Astrocyte (in vitro differentiated cells and primary cell): ENCODE measurements around the gene KRT31. TPM values are rescaled to one million over a fixed set of nuclear protein-coding genes. Genes with fewer than 3 reads are reported as not detected.

Experiments
- DNase-seq: peaks from one replicate; pipeline ENCODE4 v3.0.0-alpha.2; 2010; ENCODE audit warnings: low read depth
- FAIRE-seq: peaks from 2 replicates; lab custom pipeline; 2011; peaks lifted over from hg19 to GRCh38; lab: Jason Lieb, UNC
- H2AFZ ChIP-seq: 2 replicates; pipeline ENCODE4 v1.6.0; 2012; ENCODE audit warnings: low read depth, low read length, inconsistent platforms
- H3K27ac ChIP-seq: 2 replicates; pipeline ENCODE4 v1.5.1; 2011; ENCODE audit warnings: low read depth, low read length, inconsistent platforms
- H3K27me3 ChIP-seq: 2 replicates; pipeline ENCODE4 v1.6.0; 2011; ENCODE audit warnings: low read length, inconsistent platforms; ENCODE audit not compliant: insufficient read depth
- H3K36me3 ChIP-seq: 2 replicates; pipeline ENCODE4 v1.5.1; 2011; ENCODE audit warnings: low read length, inconsistent platforms; ENCODE audit not compliant: insufficient read depth
- H3K4me1 ChIP-seq: 2 replicates; pipeline ENCODE4 v1.5.1; 2011; ENCODE audit warnings: low read length, inconsistent platforms; ENCODE audit not compliant: insufficient read depth
- H3K4me2 ChIP-seq: 2 replicates; pipeline ENCODE4 v1.6.0; 2012; ENCODE audit warnings: low read length, inconsistent platforms
- H3K4me3 ChIP-seq: 2 replicates; pipeline ENCODE4 v1.5.1; 2011; ENCODE audit warnings: low read depth, mild to moderate bottlenecking, low read length, inconsistent platforms; ENCODE audit not compliant: insufficient read depth
- H3K79me2 ChIP-seq: 2 replicates; pipeline ENCODE4 v1.6.0; 2012; ENCODE audit warnings: mild to moderate bottlenecking, low read length, inconsistent platforms; ENCODE audit not compliant: insufficient read depth
- H3K9ac ChIP-seq: 2 replicates; pipeline ENCODE4 v1.6.0; 2012; ENCODE audit warnings: mild to moderate bottlenecking, low read length, inconsistent platforms
- H3K9me3 ChIP-seq: 2 replicates; pipeline ENCODE4 v1.5.1; 2012; ENCODE audit warnings: low read depth, mild to moderate bottlenecking, low read length, inconsistent platforms; ENCODE audit not compliant: insufficient read depth
- H4K20me1 ChIP-seq: 2 replicates; pipeline ENCODE4 v1.6.0; 2012; ENCODE audit warnings: low read length, inconsistent platforms; ENCODE audit not compliant: insufficient read depth
- H3K27ac Mint-ChIP-seq: one replicate; pipeline ENCODE4 v1.8.0; 2021; ENCODE audit warnings: mild to moderate bottlenecking, mixed read lengths; ENCODE audit not compliant: unreplicated experiment
- H3K27me3 Mint-ChIP-seq: one replicate; pipeline ENCODE4 v1.8.0; 2021; ENCODE audit warnings: low read depth, mixed read lengths; ENCODE audit not compliant: unreplicated experiment
- H3K36me3 Mint-ChIP-seq: one replicate; pipeline ENCODE4 v1.8.0; 2021; ENCODE audit warnings: low read depth, mixed read lengths; ENCODE audit not compliant: unreplicated experiment
- H3K4me1 Mint-ChIP-seq: one replicate; pipeline ENCODE4 v1.8.0; 2021; ENCODE audit warnings: low read depth, mixed read lengths; ENCODE audit not compliant: unreplicated experiment
- H3K4me3 Mint-ChIP-seq: one replicate; pipeline ENCODE4 v1.8.0; 2021; ENCODE audit warnings: mild to moderate bottlenecking, moderate library complexity, mixed read lengths; ENCODE audit not compliant: unreplicated experiment
- H3K9me3 Mint-ChIP-seq: one replicate; pipeline ENCODE4 v1.8.0; 2021; ENCODE audit warnings: mild to moderate bottlenecking, mixed read lengths; ENCODE audit not compliant: unreplicated experiment
- CTCF ChIP-seq: IDR thresholded peaks from 2 replicates; pipeline ENCODE4 v1.5.1; 2011; ENCODE audit warnings: low read depth, mild to moderate bottlenecking, inconsistent platforms, low read length, moderate library complexity; ENCODE audit not compliant: insufficient read depth
- EZH2 ChIP-seq: IDR thresholded peaks from 2 replicates; pipeline ENCODE4 v1.6.1; 2012; ENCODE audit warnings: mild to moderate bottlenecking, low read length, inconsistent platforms; ENCODE audit not compliant: insufficient read depth
- total RNA-seq: library from RNA; stranded (reverse); gene quantifications from 2 replicates; pipeline ENCODE4 v1.2.1, GENCODE V29; 2021

KRT31 gene
- total RNA-seq, 1 donor from 2014 or later: not detected

- Histone ChIP-seq H4K20me1 (no peaks in the 10 kb centered on the region), H3K36me3 (no peaks in the 10 kb centered on the region), H3K9ac (no peak overlapping the region), H3K4me2 (no peak overlapping the region), H3K27ac (no peak overlapping the region), H2AFZ (no peak overlapping the region), H3K4me3 (no peak overlapping the region), H3K79me2 (no peaks in the 10 kb centered on the region), H3K4me1 (peaks cover 10% of the 10 kb centered on the region), H3K9me3 (no peaks in the 10 kb centered on the region), H3K27me3 (no peaks in the 10 kb centered on the region)
- Mint-ChIP-seq H3K4me1 (peaks cover 17% of the 10 kb centered on the region), H3K4me3 (no peak overlapping the region), H3K9me3 (peaks cover 6% of the 10 kb centered on the region), H3K27me3 (peaks cover 8% of the 10 kb centered on the region), H3K27ac (no peak overlapping the region), H3K36me3 (no peaks in the 10 kb centered on the region)
- DNase-seq: no peak
- no peak for FAIRE-seq
- no peak for TF ChIP-seq EZH2
- no peak for TF ChIP-seq CTCF
Measured at GRCh38 chr17:41394254-41394996, 3.0 kb downstream of the KRT31 start.

- H3K79me2 ChIP-seq: no peaks in the 10 kb centered on the region
- H3K9me3 Mint-ChIP-seq: peaks cover 6% of the 10 kb centered on the region
- peaks cover 17% of the 10 kb centered on the region for H3K4me1 Mint-ChIP-seq
- no peak overlapping the region for H3K4me3 Mint-ChIP-seq
- no peak overlapping the region for H3K4me2 ChIP-seq
- no peak overlapping the region for H3K27ac ChIP-seq
- H3K9ac ChIP-seq: no peak overlapping the region
- TF ChIP-seq EZH2 (no peak), CTCF (no peak)
- no peaks in the 10 kb centered on the region for H3K27me3 ChIP-seq
- H3K27ac Mint-ChIP-seq: no peak overlapping the region
- H3K36me3 Mint-ChIP-seq: no peaks in the 10 kb centered on the region
- H4K20me1 ChIP-seq: no peaks in the 10 kb centered on the region
- no peak for FAIRE-seq
- no peaks in the 10 kb centered on the region for H3K9me3 ChIP-seq
- no peak overlapping the region for H3K4me3 ChIP-seq
- no peak overlapping the region for H2AFZ ChIP-seq
- H3K27me3 Mint-ChIP-seq: peaks cover 8% of the 10 kb centered on the region
- DNase-seq: no peak
- peaks cover 10% of the 10 kb centered on the region for H3K4me1 ChIP-seq
- H3K36me3 ChIP-seq: no peaks in the 10 kb centered on the region
Measured at GRCh38 chr17:41393826-41394225, 3.6 kb downstream of the KRT31 start.

DNA sequence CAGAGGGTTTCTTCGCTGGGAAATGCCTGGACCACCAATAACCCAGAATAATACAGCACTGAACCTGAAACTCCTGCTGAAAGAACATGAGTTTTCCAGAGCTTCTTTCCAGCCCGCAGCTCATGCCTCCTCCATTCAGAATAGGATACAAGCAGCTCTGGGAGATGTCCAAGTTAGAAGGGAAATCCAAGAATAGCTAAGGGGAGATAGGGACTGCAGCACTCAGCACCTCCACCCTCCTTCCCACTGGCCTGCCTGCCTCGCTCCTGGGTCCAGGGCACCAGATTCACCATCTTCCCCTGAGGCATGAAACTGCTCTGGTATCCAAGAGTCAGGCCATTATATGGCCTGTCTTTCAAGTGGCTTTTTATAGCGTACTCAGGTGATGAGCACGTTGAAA, 4.1 kb downstream of the KRT31 start:
- H3K27me3 Mint-ChIP-seq: peaks cover 8% of the 10 kb centered on the region
- H3K4me1 ChIP-seq: peaks cover 10% of the 10 kb centered on the region
- no peaks in the 10 kb centered on the region for H4K20me1 ChIP-seq
- H3K36me3 ChIP-seq: no peaks in the 10 kb centered on the region
- H3K27ac ChIP-seq: no peak overlapping the region
- no peak overlapping the region for H3K4me3 ChIP-seq
- H3K4me1 Mint-ChIP-seq: peaks cover 17% of the 10 kb centered on the region
- no peak overlapping the region for H3K9ac ChIP-seq
- H3K9me3 Mint-ChIP-seq: peaks cover 6% of the 10 kb centered on the region
- H3K4me3 Mint-ChIP-seq: no peak overlapping the region
- H3K4me2 ChIP-seq: no peak overlapping the region
- H2AFZ ChIP-seq: no peak overlapping the region
- H3K27ac Mint-ChIP-seq: no peak overlapping the region
- DNase-seq (no peak), FAIRE-seq (no peak)
- no peaks in the 10 kb centered on the region for H3K9me3 ChIP-seq
- H3K36me3 Mint-ChIP-seq: no peaks in the 10 kb centered on the region
- no peaks in the 10 kb centered on the region for H3K79me2 ChIP-seq
- H3K27me3 ChIP-seq: no peaks in the 10 kb centered on the region
- TF ChIP-seq EZH2 (no peak), CTCF (no peak)
